Transverse colon (tissue), 4 donors: ENCODE data around the gene CAV2.

ENCODE experiments used
- CTCF ChIP-seq, 5 experiments: fragments of 200-600 bp in 3 of 5; fragments of 450-650 bp in 2 of 5; sonication (generic) in 3 of 5; IDR thresholded peaks; 1 replicate in 2 of 5; 2 replicates in 3 of 5; pipeline ENCODE4 v1.5.1; 2016 to 2017; ENCODE audit warnings: antibody characterized with exemption in 5 of 5, inconsistent platforms in 3 of 5, mild to moderate bottlenecking in 2 of 5, moderate library complexity in 1 of 5
- POLR2AphosphoS5 ChIP-seq, 3 donors: sonication (generic); formaldehyde crosslinking; IDR thresholded peaks; one replicate each; pipeline ENCODE4 v1.6.1; 2016; ENCODE audit warnings: antibody characterized with exemption in 3 of 3

- no peak for TF ChIP-seq CTCF (IDR thresholded peaks at IDR 0.05)
- TF ChIP-seq POLR2AphosphoS5 (IDR thresholded peaks at IDR 0.05) = no peak
Observed at GRCh38 chr7:116478834-116479233, 20.7 kb upstream of the CAV2 start.
